Activated naive CD4-positive, alpha-beta T cell treated with anti-CD3 and anti-CD28 coated beads, Interleukin-2, amount 50 U/mL, for 24 hours (primary cell): ENCODE data around the gene STRN3.

Source experiments
- H3K27ac Mint-ChIP-seq: one replicate; pipeline ENCODE4 v1.8.0; 2021; ENCODE audit warnings: mild to moderate bottlenecking, mixed read lengths
- H3K27me3 Mint-ChIP-seq: one replicate; pipeline ENCODE4 v1.8.0; 2021; ENCODE audit warnings: mixed read lengths
- H3K36me3 Mint-ChIP-seq: one replicate; pipeline ENCODE4 v1.8.0; 2021; ENCODE audit warnings: mixed read lengths
- H3K4me1 Mint-ChIP-seq: one replicate; pipeline ENCODE4 v1.8.0; 2021; ENCODE audit warnings: mixed read lengths
- H3K4me3 Mint-ChIP-seq: one replicate; pipeline ENCODE4 v1.8.0; 2021; ENCODE audit warnings: mild to moderate bottlenecking, mixed read lengths
- H3K9me3 Mint-ChIP-seq: one replicate; pipeline ENCODE4 v1.8.0; 2021; ENCODE audit warnings: mixed read lengths

STRN3 gene

DNA sequence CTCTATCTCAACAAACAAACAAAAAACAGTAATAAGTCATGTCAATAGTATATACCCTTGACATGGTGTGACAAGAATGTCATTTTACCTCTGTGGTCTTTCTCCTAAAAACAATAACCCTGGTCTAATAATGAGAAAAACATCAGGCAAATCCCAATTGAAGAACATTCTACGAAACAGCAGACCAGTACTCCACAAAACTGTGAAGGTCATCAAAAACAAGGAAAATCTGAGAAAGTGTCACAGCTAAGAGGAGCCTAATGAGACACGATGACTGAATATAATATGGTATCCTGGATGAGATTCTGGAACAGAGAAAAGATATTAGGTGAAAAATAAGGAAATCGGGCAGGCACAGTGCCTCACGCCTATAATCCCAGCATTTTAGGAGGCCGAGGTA is 157.4 kb downstream of the STRN3 start:
- H3K27me3 Mint-ChIP-seq: peaks cover 33% of the 10 kb centered on the region

GRCh38 chr14:30864934-30865333 is 161.2 kb downstream of the STRN3 start:
- Mint-ChIP-seq H3K27ac (no peak overlapping the region), H3K27me3 (peaks cover 29% of the 10 kb centered on the region), H3K9me3 (no peaks in the 10 kb centered on the region), H3K36me3 (peaks cover 1% of the 10 kb centered on the region), H3K4me1 (no peaks in the 10 kb centered on the region), H3K4me3 (no peak overlapping the region)

More for the DNA sequence above, 157.4 kb downstream of the STRN3 start:
- Mint-ChIP-seq H3K4me1 (peaks cover 7% of the 10 kb centered on the region), H3K4me3 (no peak overlapping the region), H3K9me3 (no peaks in the 10 kb centered on the region), H3K36me3 (no peaks in the 10 kb centered on the region), H3K27ac (no peak overlapping the region)

- Mint-ChIP-seq H3K4me3 (no peak overlapping the region), H3K4me1 (no peaks in the 10 kb centered on the region), H3K36me3 (peaks cover 3% of the 10 kb centered on the region), H3K27ac (no peak overlapping the region), H3K27me3 (peaks cover 28% of the 10 kb centered on the region), H3K9me3 (no peaks in the 10 kb centered on the region)
These were observed 165.0 kb downstream of the STRN3 start for GRCh38 chr14:30861200-30861599.

DNA sequence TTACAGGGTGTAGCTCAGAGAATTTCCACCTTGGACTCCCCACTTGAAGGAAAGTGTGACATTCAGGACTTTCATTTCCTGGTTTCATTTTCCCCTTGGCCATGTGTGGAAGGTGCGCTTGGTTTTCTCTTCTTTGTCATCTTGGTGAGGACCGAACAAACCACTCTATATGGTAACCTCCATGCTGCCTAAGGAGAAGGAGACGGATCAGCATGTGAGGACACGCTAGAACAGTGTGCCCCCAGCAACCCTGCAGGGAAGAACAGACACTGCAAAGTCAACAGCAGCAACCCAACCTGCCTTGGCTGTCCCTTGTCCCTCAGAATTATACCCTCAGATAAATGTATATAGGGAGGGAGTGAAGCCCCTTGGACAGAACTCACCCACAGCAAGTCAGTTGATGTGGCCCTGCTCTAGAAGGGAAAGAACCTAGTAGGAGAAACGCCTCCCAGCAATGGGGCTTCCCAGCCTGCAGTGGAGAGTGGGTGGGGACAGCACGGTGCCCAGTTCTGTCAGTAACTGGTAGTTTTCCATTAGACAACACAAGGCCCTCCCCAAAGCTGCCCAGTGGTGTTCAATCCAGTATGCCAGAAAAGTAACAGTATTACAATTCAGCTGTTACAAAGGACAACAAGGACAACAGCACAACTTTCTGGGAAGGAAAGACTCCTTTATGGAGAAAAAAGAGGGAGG is 170.7 kb downstream of the STRN3 start:
- Mint-ChIP-seq H3K9me3 (no peaks in the 10 kb centered on the region), H3K4me1 (peaks cover 6% of the 10 kb centered on the region), H3K4me3 (no peak overlapping the region), H3K27ac (no peak overlapping the region), H3K27me3 (peaks cover 17% of the 10 kb centered on the region), H3K36me3 (peaks cover 2% of the 10 kb centered on the region)

DNA sequence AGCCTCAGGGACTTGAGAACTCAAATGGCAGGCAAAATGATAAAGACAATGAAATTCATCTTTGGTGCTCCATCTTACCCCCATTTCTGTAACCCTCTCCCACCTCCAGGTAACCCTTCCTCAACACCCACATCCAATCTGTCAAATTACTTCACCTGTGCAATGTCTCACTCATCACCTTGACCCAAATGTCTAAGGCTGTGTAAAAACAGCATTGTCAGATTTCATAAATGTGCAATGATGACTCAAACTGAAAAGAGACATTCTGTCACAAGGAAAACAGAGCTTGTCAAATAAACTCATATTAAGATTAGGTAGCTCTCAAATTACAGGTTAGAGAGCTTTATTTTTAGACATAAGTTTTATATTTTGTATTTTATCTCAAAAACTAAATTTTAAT is 171.7 kb downstream of the STRN3 start:
- Mint-ChIP-seq H3K4me1 (peaks cover 6% of the 10 kb centered on the region), H3K27me3 (peaks cover 17% of the 10 kb centered on the region), H3K4me3 (no peak overlapping the region), H3K9me3 (no peaks in the 10 kb centered on the region), H3K27ac (no peak overlapping the region), H3K36me3 (no peaks in the 10 kb centered on the region)

DNA sequence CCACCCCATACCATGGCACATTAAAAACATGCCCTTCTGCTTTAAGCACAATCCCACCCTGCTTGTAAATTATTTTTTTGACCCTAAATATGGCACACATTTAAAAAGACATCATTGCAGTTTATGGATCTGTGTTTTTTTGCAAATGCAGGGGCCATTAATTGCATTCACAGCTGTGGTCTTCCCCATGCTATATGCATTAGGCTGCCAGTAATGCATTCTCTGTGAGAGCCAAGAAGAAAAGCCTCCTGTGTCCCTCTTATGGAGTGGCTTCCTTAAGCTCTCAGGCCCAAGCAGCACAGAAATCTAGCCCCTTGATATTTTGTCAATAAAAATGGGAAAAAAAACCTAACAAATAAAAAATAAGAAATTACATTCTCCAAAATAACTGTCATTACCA is 172.2 kb downstream of the STRN3 start:
- no peak overlapping the region for H3K27ac Mint-ChIP-seq
- no peaks in the 10 kb centered on the region for H3K36me3 Mint-ChIP-seq
- H3K9me3 Mint-ChIP-seq: no peaks in the 10 kb centered on the region
- H3K4me1 Mint-ChIP-seq: peaks cover 6% of the 10 kb centered on the region
- peaks cover 21% of the 10 kb centered on the region for H3K27me3 Mint-ChIP-seq
- H3K4me3 Mint-ChIP-seq: no peak overlapping the region

DNA sequence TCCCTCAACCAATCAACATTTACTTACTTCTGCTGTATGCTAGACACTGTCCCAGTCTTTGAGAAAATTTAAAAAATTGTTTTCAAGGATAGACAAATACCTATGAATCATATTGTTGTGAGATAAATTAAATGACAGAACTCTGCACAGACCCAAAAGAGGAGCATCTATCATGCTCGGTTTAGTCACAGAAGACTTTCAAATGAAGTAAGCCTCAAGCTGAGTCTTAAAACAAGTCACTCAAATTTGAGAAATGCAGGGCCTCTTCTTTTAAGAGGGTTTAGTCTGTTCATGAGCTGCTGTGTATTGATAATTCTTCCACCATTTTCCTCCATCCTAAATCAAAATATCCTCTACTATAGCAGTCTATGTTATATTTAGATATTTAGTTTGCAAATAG is 176.2 kb downstream of the STRN3 start:
- Mint-ChIP-seq H3K4me1 (peaks cover 1% of the 10 kb centered on the region), H3K27ac (no peak overlapping the region), H3K9me3 (no peaks in the 10 kb centered on the region), H3K36me3 (no peaks in the 10 kb centered on the region), H3K27me3 (peaks cover 31% of the 10 kb centered on the region), H3K4me3 (no peak overlapping the region)

DNA sequence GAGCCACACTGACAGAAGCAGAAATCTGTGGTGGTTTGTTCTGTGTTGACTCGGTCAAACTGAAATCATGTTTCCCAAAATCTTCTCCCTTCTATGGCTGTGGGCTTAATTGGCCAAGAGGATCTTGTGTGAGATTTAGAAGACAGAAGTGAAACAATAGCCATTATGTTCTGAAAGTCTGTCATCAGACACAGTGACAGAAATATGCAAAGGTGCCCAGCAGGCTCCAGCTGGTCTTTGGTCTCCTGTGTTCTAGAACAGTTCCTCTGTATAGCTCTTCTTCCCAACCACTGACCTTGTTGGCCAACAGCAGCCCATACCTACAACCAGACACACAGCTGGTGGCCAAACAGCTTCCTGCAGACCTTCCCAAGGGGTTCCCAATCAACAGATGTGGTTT is 176.8 kb downstream of the STRN3 start:
- no peak overlapping the region for H3K27ac Mint-ChIP-seq
- H3K9me3 Mint-ChIP-seq: no peaks in the 10 kb centered on the region
- H3K4me1 Mint-ChIP-seq: no peaks in the 10 kb centered on the region

DNA sequence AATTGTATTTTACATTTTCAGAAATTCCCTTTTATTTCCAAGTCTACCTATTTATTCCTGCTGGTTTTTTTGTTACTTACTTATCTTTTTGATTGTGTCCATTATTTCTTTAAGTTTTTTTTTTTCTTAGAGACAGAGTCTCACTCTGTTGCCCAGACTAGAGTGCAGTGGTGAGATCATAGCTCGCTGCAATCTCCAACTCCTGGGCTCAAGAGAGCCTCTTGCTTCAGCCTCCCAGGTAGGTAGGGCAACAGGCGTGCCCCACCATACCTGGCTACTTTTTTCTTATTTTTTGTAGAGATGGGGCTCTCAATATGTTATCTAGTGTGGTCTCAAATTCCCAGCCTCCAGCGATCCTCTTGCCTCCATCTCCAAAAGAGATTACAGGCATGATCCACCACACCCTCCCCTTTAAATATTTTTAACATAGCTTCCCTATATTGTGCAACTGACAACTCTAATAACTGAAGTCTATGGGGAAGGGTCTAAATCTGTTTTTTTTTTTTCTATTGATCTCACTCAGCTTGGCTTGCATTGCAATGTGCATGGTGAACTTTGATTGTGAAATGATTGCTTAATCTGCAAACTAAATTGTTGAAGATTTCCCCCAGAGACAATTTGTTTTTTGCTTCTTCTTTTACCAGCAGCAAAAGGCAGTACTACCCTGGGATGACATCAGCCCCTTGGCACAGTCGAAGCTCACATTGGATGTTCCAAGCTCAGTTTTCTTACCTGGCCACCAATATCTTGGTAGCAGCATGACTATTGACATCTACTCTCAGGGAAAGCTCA is 177.5 kb downstream of the STRN3 start:
- Mint-ChIP-seq H3K4me3 (no peak overlapping the region), H3K27ac (no peak overlapping the region), H3K27me3 (peaks cover 32% of the 10 kb centered on the region)

More for the DNA sequence above, 176.8 kb downstream of the STRN3 start:
- peaks cover 30% of the 10 kb centered on the region for H3K27me3 Mint-ChIP-seq
- H3K4me3 Mint-ChIP-seq: no peak overlapping the region
- no peaks in the 10 kb centered on the region for H3K36me3 Mint-ChIP-seq

More for the DNA sequence above, 177.5 kb downstream of the STRN3 start:
- H3K9me3 Mint-ChIP-seq: no peaks in the 10 kb centered on the region
- H3K4me1 Mint-ChIP-seq: no peaks in the 10 kb centered on the region
- H3K36me3 Mint-ChIP-seq: no peaks in the 10 kb centered on the region
